Keratinocyte (primary cell): Measurements from ENCODE around the gene THAP9.

ENCODE experiments used
- CTCF ChIP-seq, 3 experiments: IDR thresholded peaks in 1 of 3; conservative IDR thresholded peaks in 1 of 3; optimal IDR thresholded peaks in 1 of 3; 2 replicates in 2 of 3; 3 replicates in 1 of 3; pipeline versions ENCODE3 to v1.5.1; 2011; ENCODE audit warnings: low read length in 3 of 3, mild to moderate bottlenecking in 3 of 3, moderate library complexity in 2 of 3, control low read depth in 1 of 3, inconsistent platforms in 1 of 3; ENCODE audit not compliant: insufficient read depth in 2 of 3; ENCODE audit errors: extremely low read depth in 1 of 3
- EZH2 ChIP-seq: IDR thresholded peaks from one replicate; pipeline ENCODE4 v1.6.1; 2012; ENCODE audit warnings: inconsistent platforms, mild to moderate bottlenecking, low read length, moderate library complexity

DNA sequence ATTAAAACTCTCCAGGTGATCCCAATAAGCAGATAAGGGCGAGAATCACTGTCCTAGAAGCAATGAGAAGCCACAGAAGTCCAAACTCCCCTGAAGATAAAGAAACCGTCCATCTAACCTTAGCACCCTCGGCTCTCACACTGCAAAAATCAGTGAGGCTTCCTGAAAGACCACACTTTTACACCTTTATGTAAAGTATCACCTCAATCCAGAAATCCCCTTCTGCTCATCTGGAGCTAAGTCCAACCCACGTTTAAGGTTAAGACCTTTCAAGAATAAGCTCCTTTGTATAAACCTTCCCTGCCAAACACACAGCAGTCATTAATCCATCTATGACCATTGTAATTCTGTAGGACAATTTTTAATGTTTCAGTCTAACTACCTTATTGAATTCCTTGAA lies 68.4 kb downstream of the THAP9 start:
- TF ChIP-seq CTCF (optimal IDR thresholded peaks at IDR 0.05 in 1 of 3, IDR thresholded peaks at IDR 0.05 in 1 of 3, conservative IDR thresholded peaks at IDR 0.05 in 1 of 3; ENCODE audit: extremely low read depth in 1 of 3, insufficient read depth in 2 of 3, low read length in 3 of 3) (no peak), EZH2 (no peak)
